HG03520 (cell line): Measurements from ENCODE around the gene THAP12.
"Not testable (repeated sequence)": the region's sequence is repeated elsewhere in the genome, so short reads cannot be mapped to it uniquely, and the experiment has no call there.

Source experiments
- ATAC-seq: cut with Tn5 transposase; IDR thresholded peaks from one replicate; pipeline ENCODE4 v1.9.1; 2021; ENCODE audit warnings: mild to moderate bottlenecking, moderate library complexity; ENCODE audit not compliant: unreplicated experiment

Gene THAP12

GRCh38 chr11:76380977-76381719 is at the start of gene THAP12, which contains the start of gene GVQW3:
Gene THAP12, minus strand, starts transcription at chr11:76381132. Its CDS starts 296 bp downstream, at chr11:76380836.
Gene GVQW3, plus strand, starts transcription at chr11:76381323. Its CDS starts 506 bp downstream, at chr11:76381829.
- peak; percentile 68 for ATAC-seq

DNA sequence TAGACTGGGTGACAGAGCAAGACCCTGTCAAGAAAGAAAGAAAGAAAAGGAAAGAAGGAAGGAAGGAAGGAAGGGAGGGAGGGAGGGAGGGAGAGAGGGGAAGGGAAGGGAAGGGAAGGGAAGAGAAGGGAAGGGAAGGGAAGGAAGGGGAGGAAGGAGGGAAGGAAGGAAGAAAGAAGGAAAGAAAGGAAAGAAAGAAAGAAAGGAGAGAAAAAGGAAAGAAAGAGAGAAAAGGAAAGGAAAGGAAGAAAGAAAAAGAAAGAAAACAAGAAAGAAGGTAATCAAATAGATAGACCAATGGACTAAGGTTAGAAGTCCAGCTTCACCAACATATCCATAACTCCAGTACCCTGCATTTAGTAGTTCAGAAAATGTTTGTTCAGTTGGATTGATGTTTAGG is 45.7 kb upstream of the THAP12 start:
- no peak for ATAC-seq

- no peak for ATAC-seq
These were observed 44.0 kb upstream of the THAP12 start for GRCh38 chr11:76424891-76425290.

DNA sequence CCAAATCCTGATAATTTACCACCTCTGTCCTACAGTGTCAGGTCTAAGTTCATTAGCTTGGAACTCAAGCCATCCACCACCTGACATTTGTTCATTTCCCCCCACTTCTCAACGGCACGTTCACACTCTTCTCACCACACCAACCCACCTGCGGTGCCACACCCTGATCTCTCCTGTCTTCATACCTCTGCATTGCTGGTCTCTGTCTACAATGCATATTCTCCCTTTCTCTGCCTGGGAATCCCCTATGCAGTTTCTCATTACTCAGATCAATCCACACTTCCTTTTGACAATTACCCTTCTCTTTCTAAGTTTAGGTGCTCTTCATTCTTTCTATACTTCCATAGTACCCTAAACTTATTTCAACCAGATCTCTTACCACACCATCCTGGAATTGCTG is 43.4 kb upstream of the THAP12 start:
- ATAC-seq: no peak

GRCh38 chr11:76419896-76420295 is 39.0 kb upstream of the THAP12 start:
- ATAC-seq: no peak

DNA sequence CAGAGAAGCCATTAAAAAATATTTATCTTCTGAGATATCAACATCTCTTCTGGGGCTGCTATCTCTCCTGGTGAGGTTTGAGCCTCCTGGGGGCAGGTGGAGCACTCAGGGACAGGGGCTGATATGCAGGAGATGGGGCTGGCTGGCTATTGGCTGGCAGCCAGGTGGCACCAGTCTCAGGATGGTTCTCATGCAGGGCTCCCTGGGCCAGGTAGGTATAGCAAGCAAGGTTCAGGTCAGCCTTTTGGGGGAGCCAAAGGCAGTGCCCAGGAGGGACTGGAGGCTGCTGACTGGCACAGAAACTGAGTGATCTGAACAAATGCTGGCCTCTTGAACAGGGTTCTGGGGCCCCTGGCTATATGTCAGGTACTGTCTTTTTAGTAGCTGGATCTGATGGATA is 34.1 kb upstream of the THAP12 start:
- ATAC-seq: no peak

- ATAC-seq: no peak
These were observed 30.0 kb upstream of the THAP12 start for GRCh38 chr11:76410851-76411357.

GRCh38 chr11:76408171-76408965 is 27.4 kb upstream of the THAP12 start:
- no peak for ATAC-seq

GRCh38 chr11:76406359-76406758 is 25.4 kb upstream of the THAP12 start:
- no peak for ATAC-seq

DNA sequence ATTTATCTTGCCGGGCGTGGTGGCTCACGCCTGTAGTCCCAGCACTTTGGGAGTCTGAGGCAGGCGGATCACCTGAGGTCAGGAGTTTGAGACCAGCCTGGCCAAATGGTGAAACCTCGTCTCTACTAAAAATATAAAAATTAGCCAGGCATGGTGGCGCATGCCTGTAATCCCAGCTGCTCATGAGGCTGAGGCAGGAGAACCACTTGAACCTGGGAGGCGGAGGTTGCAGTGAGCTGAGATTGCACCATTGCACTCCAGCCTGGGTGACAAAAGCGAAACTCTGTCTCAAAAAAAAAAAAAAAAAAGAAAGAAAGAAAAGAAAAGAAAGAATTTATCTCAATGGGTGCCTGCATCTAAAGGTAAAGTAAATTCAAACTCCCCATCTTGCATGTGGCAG is 20.6 kb upstream of the THAP12 start:
- ATAC-seq: not testable (repeated sequence)

DNA sequence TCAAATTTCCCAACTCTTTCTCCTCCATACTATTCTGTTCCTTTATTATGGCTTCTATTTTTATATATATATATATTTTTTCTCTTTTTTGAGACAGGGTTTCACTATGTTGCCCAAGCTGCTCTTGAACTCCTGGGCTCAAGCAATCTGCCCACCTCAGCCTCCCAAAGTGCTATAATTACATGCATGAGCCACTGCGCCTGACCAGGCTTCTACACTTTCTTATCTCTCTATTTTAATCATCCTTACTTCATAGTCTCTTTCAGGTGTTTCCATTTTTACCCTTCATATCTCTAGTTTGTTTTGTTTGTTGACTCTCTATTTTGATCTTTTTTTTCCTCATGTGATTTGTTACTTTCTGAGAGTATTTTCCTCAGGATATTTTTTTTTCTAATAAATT is 20.0 kb upstream of the THAP12 start:
- no peak for ATAC-seq

DNA sequence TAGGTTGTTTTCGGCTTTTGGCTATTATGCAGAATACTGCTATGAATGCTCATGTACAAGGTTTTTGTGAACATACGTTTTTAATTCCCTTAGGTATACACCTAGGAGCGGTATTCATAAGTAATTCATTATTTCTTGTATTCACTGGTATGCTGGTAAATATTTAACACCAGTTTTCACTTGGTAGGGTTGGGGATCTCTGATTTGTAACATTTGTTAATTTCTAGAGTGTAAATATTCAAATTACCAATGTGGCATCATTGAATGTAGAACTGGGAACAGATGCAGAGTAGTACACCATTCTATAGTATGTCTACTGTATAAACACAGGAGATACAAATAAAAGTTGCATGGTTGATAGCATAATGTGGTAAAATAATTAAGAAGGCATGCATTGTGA is 16.5 kb upstream of the THAP12 start:
- ATAC-seq: no peak

- no peak for ATAC-seq
These were observed 14.4 kb upstream of the THAP12 start for GRCh38 chr11:76395296-76395695.

GRCh38 chr11:76394411-76394810 is 13.5 kb upstream of the THAP12 start:
- no peak for ATAC-seq

GRCh38 chr11:76392870-76393269 is 11.9 kb upstream of the THAP12 start:
- no peak for ATAC-seq

GRCh38 chr11:76391811-76392475 is 11.0 kb upstream of the THAP12 start:
- no peak for ATAC-seq

DNA sequence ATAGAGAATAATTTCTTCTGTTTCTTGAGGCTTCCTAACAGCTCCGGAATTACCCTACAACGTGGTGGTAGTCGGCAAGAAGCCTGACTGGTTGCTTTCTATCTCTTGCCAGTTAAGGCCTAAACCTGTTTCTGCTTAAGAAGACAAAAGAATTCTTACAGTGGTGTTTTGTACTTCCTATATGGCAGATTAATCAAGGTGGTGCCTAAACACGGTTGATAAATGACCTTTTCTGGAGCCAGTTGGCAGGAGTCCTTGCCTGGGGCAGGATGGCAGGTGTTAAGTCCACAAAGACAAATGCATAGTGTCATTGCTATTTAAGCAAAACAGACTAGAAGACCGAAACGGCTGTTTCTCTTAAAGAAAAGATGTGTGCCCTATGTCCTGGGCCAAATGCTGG is 10.1 kb upstream of the THAP12 start:
- no peak for ATAC-seq

- ATAC-seq: no peak
These were observed 7.5 kb upstream of the THAP12 start for GRCh38 chr11:76388408-76388807.

- ATAC-seq: no peak
These were observed 5.0 kb upstream of the THAP12 start for GRCh38 chr11:76385903-76386302.

- ATAC-seq: no peak
These were observed 1.3 kb upstream of the THAP12 start for GRCh38 chr11:76382209-76382608.
